GM12891 (cell line): ENCODE measurements around the gene MTFR2.

ENCODE experiments used
- DNase-seq: peaks from one replicate; pipeline ENCODE4 v3.0.0; 2011; ENCODE audit warnings: low spot score; ENCODE audit not compliant: insufficient read length
- FAIRE-seq: peaks from 2 replicates; lab custom pipeline; 2011; peaks lifted over from hg19 to GRCh38; lab: Jason Lieb, UNC
- PAX5 ChIP-seq: IDR thresholded peaks from 2 replicates; pipeline ENCODE4 v1.6.1; 2011; ENCODE audit warnings: low read length, moderate library complexity, mild to moderate bottlenecking; ENCODE audit not compliant: insufficient read depth, severe bottlenecking
- POLR2A ChIP-seq: IDR thresholded peaks from 2 replicates; pipeline ENCODE4 v1.6.1; 2011; ENCODE audit warnings: low read depth, low read length, control low read depth
- POLR2AphosphoS5 ChIP-seq: IDR thresholded peaks from 2 replicates; pipeline ENCODE4 v1.6.1; 2011; ENCODE audit warnings: low read depth, low read length, control low read depth
- POU2F2 ChIP-seq: IDR thresholded peaks from 2 replicates; pipeline ENCODE4 v1.6.1; 2011; ENCODE audit warnings: low read depth, mild to moderate bottlenecking, control low read depth, low read length, moderate library complexity
- SPI1 ChIP-seq: IDR thresholded peaks from 2 replicates; pipeline ENCODE4 v1.6.1; 2011; ENCODE audit warnings: low read depth, low read length, control low read depth
- TAF1 ChIP-seq: IDR thresholded peaks from 2 replicates; pipeline ENCODE4 v1.6.1; 2011; ENCODE audit warnings: low read depth, low read length, control low read depth

The MTFR2 gene

GRCh38 chr6:136191606-136192312 is 58.4 kb downstream of the MTFR2 start:
- TF ChIP-seq POLR2A: no peak
- TF ChIP-seq POLR2AphosphoS5: no peak
- TF ChIP-seq POU2F2: no peak
- TF ChIP-seq SPI1: no peak
- TF ChIP-seq TAF1: no peak
- TF ChIP-seq PAX5: no peak
- FAIRE-seq (no peak), DNase-seq (no peak)

DNA sequence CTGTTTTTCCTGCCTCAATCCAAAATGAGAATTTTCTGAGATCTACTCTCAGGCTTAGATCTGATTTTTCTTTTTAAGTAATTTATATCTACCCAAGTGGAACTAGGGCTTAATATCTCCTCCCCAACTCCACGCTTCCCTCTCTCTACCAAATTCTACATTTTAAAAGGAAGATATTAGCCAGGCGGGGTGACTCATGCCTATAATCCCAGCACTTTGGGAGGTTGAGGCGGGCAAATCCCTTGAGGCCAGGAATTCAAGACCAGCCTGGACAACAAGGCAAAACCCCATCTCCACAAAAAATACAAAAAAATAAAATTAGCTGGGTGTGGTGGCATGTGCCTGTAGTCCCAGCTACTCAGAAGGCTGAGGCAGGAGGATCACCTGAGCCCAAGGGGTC is 61.0 kb downstream of the MTFR2 start:
- TF ChIP-seq TAF1: no peak
- no peak for TF ChIP-seq SPI1
- TF ChIP-seq POLR2AphosphoS5: no peak
- DNase-seq (no peak), FAIRE-seq (no peak)

DNA sequence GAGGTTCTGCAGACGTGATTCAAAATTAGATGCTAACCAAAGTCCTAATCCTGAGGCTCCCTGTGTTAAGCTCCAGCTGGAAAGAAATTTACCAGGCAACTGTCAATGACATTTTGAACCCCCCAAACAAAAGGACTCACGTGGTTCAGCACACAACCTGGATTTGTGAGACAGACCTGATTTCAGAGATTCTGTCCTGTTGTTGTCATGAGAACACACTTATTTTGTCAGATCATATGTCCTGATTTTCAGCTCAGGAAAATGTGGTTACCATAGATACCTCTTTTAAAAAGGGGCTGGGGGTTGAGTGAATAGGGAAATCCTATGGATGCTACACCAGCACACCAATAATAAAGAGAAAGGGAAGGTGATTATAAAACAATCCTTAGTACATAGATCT is 61.6 kb downstream of the MTFR2 start:
- FAIRE-seq: no peak
- TF ChIP-seq PAX5: no peak
- TF ChIP-seq TAF1: no peak
- no peak for DNase-seq

- no peak for FAIRE-seq
- TF ChIP-seq PAX5 (no peak), POLR2A (no peak), SPI1 (no peak), TAF1 (no peak), POU2F2 (no peak), POLR2AphosphoS5 (no peak)
- DNase-seq: no peak
Measured at GRCh38 chr6:136186363-136186762, 63.7 kb downstream of the MTFR2 start.

- TF ChIP-seq PAX5 (no peak), POLR2A (no peak), POU2F2 (no peak), TAF1 (no peak), SPI1 (no peak), POLR2AphosphoS5 (no peak)
- FAIRE-seq: no peak
- no peak for DNase-seq
Measured at GRCh38 chr6:136184738-136185137, 65.4 kb downstream of the MTFR2 start.

- FAIRE-seq (no peak), DNase-seq (no peak)
- no peak for TF ChIP-seq POU2F2
Measured at GRCh38 chr6:136181861-136182260, 68.2 kb downstream of the MTFR2 start.

DNA sequence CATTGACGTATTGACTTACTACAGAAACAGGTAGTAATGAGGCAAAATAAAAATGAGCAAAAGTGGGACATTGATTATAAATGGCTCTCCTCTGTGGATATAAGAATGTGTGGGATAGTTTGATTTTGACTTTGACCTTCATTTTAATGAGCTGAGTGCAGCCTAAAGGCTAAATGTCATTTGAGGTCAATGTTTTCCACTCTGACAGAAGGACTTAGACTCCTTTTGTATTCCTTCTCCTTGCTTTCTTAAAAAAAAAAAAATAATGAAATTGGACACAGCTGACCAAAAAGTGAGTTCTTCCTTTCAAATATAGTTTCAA is 68.6 kb downstream of the MTFR2 start:
- FAIRE-seq (no peak), DNase-seq (no peak)
- no peak for TF ChIP-seq SPI1
- no peak for TF ChIP-seq POLR2A
- TF ChIP-seq PAX5: no peak
- no peak for TF ChIP-seq TAF1
- no peak for TF ChIP-seq POLR2AphosphoS5
- TF ChIP-seq POU2F2: no peak
